CD4-positive, alpha-beta T cell (primary cell): ENCODE data around the gene IGSF23. TPM values are rescaled to one million over a fixed set of nuclear protein-coding genes. Genes with fewer than 3 reads are reported as not detected.

Experiments
- ATAC-seq: fragments of 200-7000 bp; cut with Tn5 transposase; one replicate; pipeline ENCODE4 v1.10.0; 2022; ENCODE audit warnings: mild to moderate bottlenecking; ENCODE audit not compliant: poor library complexity
- CTCF ChIA-PET: fragments of 350-600 bp; sonication (Branson Sonifier 250); formaldehyde crosslinking; loops from one replicate; lab custom pipeline; 2021; ENCODE audit warnings: antibody characterized with exemption, inconsistent platforms; lab: Charles Lee
- POLR2A ChIA-PET: fragments of 350-600 bp; sonication (Branson Sonifier 250); formaldehyde crosslinking; loops from one replicate; lab custom pipeline; 2021; ENCODE audit warnings: antibody characterized with exemption, inconsistent platforms; lab: Charles Lee
- DNase-seq, 14 experiments: peaks; one replicate each; pipeline ENCODE4 v3.0.0-alpha.2; 2013 to 2020; ENCODE audit warnings: mixed read lengths in 2 of 14
- H3K27ac ChIP-seq, 2 donors: one replicate each; pipeline versions ENCODE4 v1.5.1 to v1.7.0; 2013; ENCODE audit warnings: low read length in 2 of 2, low read depth in 1 of 2, mild to moderate bottlenecking in 1 of 2
- H3K27me3 ChIP-seq, 2 experiments: 1 replicate in 1 of 2; 2 replicates in 1 of 2; pipeline versions ENCODE4 v1.6.1 to v1.7.0; 2013; ENCODE audit warnings: low read length in 2 of 2, control low read depth in 1 of 2, mild to moderate bottlenecking in 1 of 2, moderate library complexity in 1 of 2; ENCODE audit not compliant: insufficient read depth in 2 of 2, control insufficient read depth in 1 of 2
- H3K36me3 ChIP-seq: one replicate; pipeline ENCODE4 v1.6.1; 2013; ENCODE audit warnings: low read length, control low read depth; ENCODE audit not compliant: insufficient read depth
- H3K4me1 ChIP-seq: one replicate; pipeline ENCODE4 v1.6.1; 2013; ENCODE audit warnings: low read length, control low read depth; ENCODE audit not compliant: insufficient read depth
- H3K4me3 ChIP-seq: one replicate; pipeline ENCODE4 v1.5.1; 2013; ENCODE audit warnings: mild to moderate bottlenecking, low read length, moderate library complexity
- H3K9me3 ChIP-seq, 2 experiments: 1 replicate in 1 of 2; 2 replicates in 1 of 2; pipeline versions ENCODE4 v1.6.1 to v1.7.0; 2013; ENCODE audit warnings: low read length in 2 of 2, mild to moderate bottlenecking in 2 of 2, control low read depth in 1 of 2, moderate library complexity in 1 of 2; ENCODE audit not compliant: control insufficient read depth in 1 of 2, insufficient read depth in 1 of 2
- H3K27ac Mint-ChIP-seq: one replicate; pipeline ENCODE4 v1.8.0; 2020; ENCODE audit warnings: mixed read lengths
- H3K27me3 Mint-ChIP-seq: one replicate; pipeline ENCODE4 v1.8.0; 2021; ENCODE audit warnings: mixed read lengths
- H3K36me3 Mint-ChIP-seq: one replicate; pipeline ENCODE4 v1.8.0; 2021; ENCODE audit warnings: low read depth, mixed read lengths
- H3K4me1 Mint-ChIP-seq: one replicate; pipeline ENCODE4 v1.8.0; 2021; ENCODE audit warnings: low read depth, mixed read lengths
- H3K4me3 Mint-ChIP-seq: one replicate; pipeline ENCODE4 v1.8.0; 2020; ENCODE audit warnings: mild to moderate bottlenecking, mixed read lengths
- H3K9me3 Mint-ChIP-seq: one replicate; pipeline ENCODE4 v1.8.0; 2020; ENCODE audit warnings: mixed read lengths
- intact Hi-C, 2 experiments: fragments of 100-400 bp; cut with DNase I in 1 of 2; cut with micrococcal nuclease in 1 of 2; formaldehyde crosslinking; loops; one replicate each; pipeline versions ENCODE4 v1.15.1 to v1.9.0; 2023 to 2025; cut with DNase I, micrococcal nuclease
- total RNA-seq, 174 experiments: library from RNA in 2 of 174; stranded (reverse) in 2 of 174; gene quantifications; one replicate each; pipeline ENCODE4 v1.2.3 and lab custom pipeline; 2021 to 2026
- TF ChIP-seq, protein P1 (sequence below): fragments of 200-600 bp; IDR thresholded peaks from one replicate; pipeline ENCODE4 v1.8.0; 2022; ENCODE audit warnings: antibody characterized with exemption, mild to moderate bottlenecking

The IGSF23 gene
- total RNA-seq, 2 experiments from 2014 or later, result not detected

DNA sequence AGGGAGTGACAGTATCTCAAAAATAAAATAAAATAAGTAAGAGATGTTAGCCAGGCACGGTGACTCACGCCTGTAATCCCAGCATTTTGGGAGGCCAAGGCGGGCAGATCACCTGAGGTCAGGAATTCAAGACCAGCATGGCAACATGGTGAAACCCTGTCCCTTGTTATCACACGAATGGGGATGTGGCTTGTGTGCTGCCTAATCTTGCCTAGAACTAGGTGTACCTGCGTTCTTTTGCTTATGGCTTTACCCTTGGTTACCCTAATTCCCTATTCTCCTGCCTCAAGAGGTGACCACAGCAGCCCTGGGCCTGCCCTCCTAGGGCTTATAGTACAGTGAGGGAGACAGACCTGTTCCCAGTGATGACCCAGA, 24.0 kb downstream of the IGSF23 start:
- H3K4me1 Mint-ChIP-seq, result no peaks in the 10 kb centered on the region
- no peaks in the 10 kb centered on the region for H3K9me3 Mint-ChIP-seq
- peaks cover 31% of the 10 kb centered on the region for H3K27me3 Mint-ChIP-seq
- ATAC-seq (no peak), DNase-seq (no peak)
- no peaks in the 10 kb centered on the region for H3K4me1 ChIP-seq
- ChIA-PET CTCF (no interaction called here), POLR2A (no interaction called here)
- no peak overlapping the region for H3K27ac Mint-ChIP-seq
- no peaks in the 10 kb centered on the region for H3K9me3 ChIP-seq
- peaks cover 0 to 3% of the 10 kb centered on the region in 2 experiments for H3K27me3 ChIP-seq
- no peaks in the 10 kb centered on the region for H3K36me3 ChIP-seq
- no peak overlapping the region for H3K4me3 Mint-ChIP-seq
- no peak overlapping the region for H3K27ac ChIP-seq
- H3K4me3 ChIP-seq, result no peak overlapping the region
- no peaks in the 10 kb centered on the region for H3K36me3 Mint-ChIP-seq
- intact Hi-C loops, result no loop called here
- TF ChIP-seq, protein P1, sequence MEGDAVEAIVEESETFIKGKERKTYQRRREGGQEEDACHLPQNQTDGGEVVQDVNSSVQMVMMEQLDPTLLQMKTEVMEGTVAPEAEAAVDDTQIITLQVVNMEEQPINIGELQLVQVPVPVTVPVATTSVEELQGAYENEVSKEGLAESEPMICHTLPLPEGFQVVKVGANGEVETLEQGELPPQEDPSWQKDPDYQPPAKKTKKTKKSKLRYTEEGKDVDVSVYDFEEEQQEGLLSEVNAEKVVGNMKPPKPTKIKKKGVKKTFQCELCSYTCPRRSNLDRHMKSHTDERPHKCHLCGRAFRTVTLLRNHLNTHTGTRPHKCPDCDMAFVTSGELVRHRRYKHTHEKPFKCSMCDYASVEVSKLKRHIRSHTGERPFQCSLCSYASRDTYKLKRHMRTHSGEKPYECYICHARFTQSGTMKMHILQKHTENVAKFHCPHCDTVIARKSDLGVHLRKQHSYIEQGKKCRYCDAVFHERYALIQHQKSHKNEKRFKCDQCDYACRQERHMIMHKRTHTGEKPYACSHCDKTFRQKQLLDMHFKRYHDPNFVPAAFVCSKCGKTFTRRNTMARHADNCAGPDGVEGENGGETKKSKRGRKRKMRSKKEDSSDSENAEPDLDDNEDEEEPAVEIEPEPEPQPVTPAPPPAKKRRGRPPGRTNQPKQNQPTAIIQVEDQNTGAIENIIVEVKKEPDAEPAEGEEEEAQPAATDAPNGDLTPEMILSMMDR, result no peak

DNA sequence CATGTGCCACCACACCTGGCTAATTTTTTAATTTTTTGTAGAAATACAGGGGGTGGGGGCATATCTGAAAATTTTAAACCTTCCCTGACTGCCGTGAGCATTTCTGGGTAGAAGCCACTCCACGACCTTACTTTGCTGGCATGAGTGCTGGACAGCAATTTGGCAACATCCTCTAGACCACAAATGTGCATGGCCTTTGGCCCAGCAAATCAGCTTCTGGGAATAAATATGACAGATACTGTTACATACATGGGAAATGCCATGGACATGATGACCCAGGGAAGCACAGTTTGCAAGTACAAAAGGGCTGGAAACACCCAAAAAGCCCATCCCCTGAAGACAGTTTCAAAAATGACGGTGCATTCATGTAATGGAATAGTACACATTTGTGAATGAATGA, 27.2 kb downstream of the IGSF23 start:
- ChIA-PET POLR2A (no interaction called here), CTCF (no interaction called here)
- Mint-ChIP-seq H3K27ac (no peak overlapping the region), H3K4me3 (no peak overlapping the region), H3K27me3 (peaks cover 16% of the 10 kb centered on the region), H3K4me1 (no peaks in the 10 kb centered on the region), H3K36me3 (no peaks in the 10 kb centered on the region), H3K9me3 (no peaks in the 10 kb centered on the region)
- Histone ChIP-seq H3K27ac (no peak overlapping the region), H3K27me3 (peaks cover 12 to 13% of the 10 kb centered on the region in 2 experiments), H3K4me1 (peaks cover 10% of the 10 kb centered on the region), H3K9me3 (no peaks in the 10 kb centered on the region), H3K4me3 (no peak overlapping the region), H3K36me3 (no peaks in the 10 kb centered on the region)
- TF ChIP-seq, protein P1, result no peak
- no peak for ATAC-seq
- intact Hi-C loops, result no loop called here
- no peak for DNase-seq

DNA sequence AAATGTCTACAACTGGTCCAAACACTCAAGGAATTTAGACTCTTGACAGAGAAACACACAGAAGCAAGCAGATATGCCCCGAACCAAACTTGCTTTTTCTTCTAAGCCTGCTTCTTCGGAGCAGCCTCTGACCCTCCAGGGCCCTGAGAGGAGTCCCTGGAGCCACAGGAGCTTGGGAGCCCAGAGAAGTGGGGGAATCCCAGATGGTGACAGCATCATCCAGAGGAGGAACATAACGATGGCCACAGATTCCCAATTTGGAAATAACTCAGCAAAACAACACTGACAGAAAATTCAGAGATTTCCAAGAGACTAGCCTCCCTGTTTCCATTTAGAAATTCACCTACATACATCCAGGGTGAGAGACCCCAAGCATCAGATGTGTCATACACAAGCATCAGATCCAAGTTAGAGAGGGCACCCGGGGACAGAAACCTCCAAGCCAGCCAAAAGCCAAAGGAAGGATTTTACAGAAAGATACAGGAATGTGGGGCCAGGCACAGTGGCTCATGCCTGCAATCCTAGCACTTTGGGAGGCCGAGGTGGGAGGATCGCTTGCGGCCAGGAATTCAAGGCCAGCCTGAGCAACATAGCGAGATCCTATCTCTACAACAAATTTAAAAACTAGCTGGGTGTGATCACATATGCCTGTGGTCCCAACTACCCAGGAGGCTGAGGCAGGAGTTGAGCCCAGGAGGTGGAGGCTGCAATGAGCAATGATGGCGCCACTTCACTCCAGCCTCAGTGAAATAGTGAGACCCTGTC, 28.3 kb downstream of the IGSF23 start:
- Histone ChIP-seq H3K27me3 (peaks cover 12 to 17% of the 10 kb centered on the region in 2 experiments), H3K4me1 (peaks cover 10% of the 10 kb centered on the region), H3K36me3 (no peaks in the 10 kb centered on the region), H3K27ac (no peak overlapping the region), H3K4me3 (no peak overlapping the region), H3K9me3 (no peaks in the 10 kb centered on the region)
- CTCF ChIA-PET, result no interaction called here
- Mint-ChIP-seq H3K27me3 (peaks cover 20% of the 10 kb centered on the region), H3K27ac (no peak overlapping the region), H3K4me1 (no peaks in the 10 kb centered on the region), H3K4me3 (peak overlapping the region; percentile 15), H3K9me3 (no peaks in the 10 kb centered on the region), H3K36me3 (no peaks in the 10 kb centered on the region)
- TF ChIP-seq, protein P1, result no peak
- DNase-seq (no peak), ATAC-seq (no peak)
- POLR2A ChIA-PET, result no interaction called here
- intact Hi-C loops, result no loop called here
